Hippocampal formation (tissue), 2 donors: Measurements from ENCODE around the gene SLC34A1.
A peak's percentile ranks its signal among the peaks of the same experiment; 100 is the strongest.
"Not testable (repeated sequence)": the region's sequence is repeated elsewhere in the genome, so short reads cannot be mapped to it uniquely, and the experiment has no call there.

Source experiments
- DNase-seq, 2 donors: peaks; one replicate each; lab custom pipeline; 2025; lab: John Stamatoyannopoulos, UW

SLC34A1 gene

GRCh38 chr5:177410575-177410974 lies 26.3 kb downstream of the SLC34A1 start:
- no peak for DNase-seq

GRCh38 chr5:177412603-177413233 lies 28.5 kb downstream of the SLC34A1 start:
- DNase-seq: no peak

- DNase-seq: no peak
Observed at GRCh38 chr5:177414481-177414880, 30.2 kb downstream of the SLC34A1 start.

GRCh38 chr5:177417081-177417480 lies 32.8 kb downstream of the SLC34A1 start:
- DNase-seq: not testable (repeated sequence)

GRCh38 chr5:177419046-177419445 lies 34.8 kb downstream of the SLC34A1 start:
- DNase-seq: no peak

GRCh38 chr5:177420472-177420871 lies 36.2 kb downstream of the SLC34A1 start:
- DNase-seq: not testable (repeated sequence)

- no peak for DNase-seq
Observed at GRCh38 chr5:177421062-177421798, 37.0 kb downstream of the SLC34A1 start.

GRCh38 chr5:177423671-177424070 lies 39.4 kb downstream of the SLC34A1 start:
- no peak for DNase-seq

- no peak for DNase-seq
Observed at GRCh38 chr5:177425196-177425800, 41.1 kb downstream of the SLC34A1 start.

GRCh38 chr5:177425801-177426565 lies 41.7 kb downstream of the SLC34A1 start:
- peak; percentile 100 for DNase-seq

- DNase-seq: no peak
Observed at GRCh38 chr5:177426566-177427210, 42.5 kb downstream of the SLC34A1 start, which contains the start of gene GRK6. TSS of gene GRK6 (plus strand) at chr5:177426676. CDS start at chr5:177426846, 170 bp downstream.

GRCh38 chr5:177427211-177427822 lies 43.1 kb downstream of the SLC34A1 start:
- no peak for DNase-seq

- no peak for DNase-seq
Observed at GRCh38 chr5:177427919-177428573, 43.8 kb downstream of the SLC34A1 start.

- DNase-seq: no peak
Observed at GRCh38 chr5:177428574-177429217, 44.5 kb downstream of the SLC34A1 start.

- DNase-seq: peak in 1 of 2 donors; percentile 26
Observed at GRCh38 chr5:177429248-177430040, 45.2 kb downstream of the SLC34A1 start.

GRCh38 chr5:177430140-177430951 lies 46.1 kb downstream of the SLC34A1 start:
- no peak for DNase-seq

- DNase-seq: no peak
Observed at GRCh38 chr5:177430972-177431316, 46.7 kb downstream of the SLC34A1 start.

GRCh38 chr5:177431317-177432142 lies 47.3 kb downstream of the SLC34A1 start:
- DNase-seq: no peak
